ENCODE data around the gene GNB3. TPM values are rescaled to one million over a fixed set of nuclear protein-coding genes. Genes with fewer than 3 reads are reported as not detected.
A peak's percentile ranks its signal among the peaks of the same experiment; 100 is the strongest.

The GNB3 gene
- total RNA-seq, 2 experiments from 2014 or later: 0.50 to 1.1 TPM

GRCh38 chr12:6830286-6830890, 10.3 kb upstream of the GNB3 start:
- Mint-ChIP-seq H3K9me3 (no peaks in the 10 kb centered on the region), H3K4me3 (peak overlapping the region; percentile 79), H3K4me1 (ENCODE audit: low read depth) (peaks cover 27% of the 10 kb centered on the region), H3K27me3 (peaks cover 39% of the 10 kb centered on the region), H3K36me3 (ENCODE audit: low read depth) (no peaks in the 10 kb centered on the region), H3K27ac (no peak overlapping the region)
- ChIA-PET CTCF (interaction anchor here (0.9 to 17.9 kb wide), 7 partner anchors 17 to 146 kb away, joined by 3 to 341 read pairs (median 5); partner anchors contain the start of genes CDCA3, MLF2, PTMS and SPSB2), POLR2A (interaction anchor here (0.7 to 1.5 kb wide), 5 partner anchors 22 to 141 kb away, joined by 3 to 5 read pairs (median 4); partner anchors contain the start of genes TPI1, USP5 and ZNF384)
- TF ChIP-seq CTCF (IDR thresholded peaks at IDR 0.05): no peak
- intact Hi-C loops (cut with micrococcal nuclease): no loop called here
- ATAC-seq: no peak
- no peak for DNase-seq

- no peak overlapping the region for H3K27ac Mint-ChIP-seq
- no peak for ATAC-seq
- intact Hi-C loops (cut with micrococcal nuclease): no loop called here
- H3K27me3 Mint-ChIP-seq: peaks cover 36% of the 10 kb centered on the region
- CTCF ChIA-PET: interaction anchor here (0.9 to 17.9 kb wide), 8 partner anchors 14 to 147 kb away, joined by 3 to 341 read pairs (median 4); partner anchors contain the start of genes CDCA3, MLF2, SPSB2 and USP5
- no peak for TF ChIP-seq CTCF (IDR thresholded peaks at IDR 0.05)
- no peak overlapping the region for H3K4me3 Mint-ChIP-seq
- H3K9me3 Mint-ChIP-seq: no peaks in the 10 kb centered on the region
- peaks cover 28% of the 10 kb centered on the region for H3K4me1 Mint-ChIP-seq (ENCODE audit: low read depth)
- POLR2A ChIA-PET: interaction anchor here (1.1 to 1.5 kb wide), 3 partner anchors 21 to 142 kb away, joined by 3 to 5 read pairs (median 4); partner anchors contain the start of genes TPI1, USP5 and ZNF384
- DNase-seq: no peak
- no peaks in the 10 kb centered on the region for H3K36me3 Mint-ChIP-seq (ENCODE audit: low read depth)
Measured at GRCh38 chr12:6830999-6831398, 9.7 kb upstream of the GNB3 start.

GRCh38 chr12:6831450-6831995, 9.2 kb upstream of the GNB3 start:
- ATAC-seq (no peak), DNase-seq (no peak)
- Mint-ChIP-seq H3K27ac (no peak overlapping the region), H3K9me3 (no peaks in the 10 kb centered on the region), H3K4me1 (ENCODE audit: low read depth) (peaks cover 28% of the 10 kb centered on the region), H3K36me3 (ENCODE audit: low read depth) (no peaks in the 10 kb centered on the region), H3K27me3 (peaks cover 31% of the 10 kb centered on the region), H3K4me3 (no peak overlapping the region)
- intact Hi-C loops (cut with micrococcal nuclease): no loop called here
- ChIA-PET CTCF (interaction anchor here (1.0 to 17.9 kb wide), 8 partner anchors 12 to 75 kb away, joined by 3 to 341 read pairs (median 4); partner anchors contain the start of genes CDCA3, MLF2 and USP5), POLR2A (interaction anchor here (1.5 kb wide), 1 partner anchor 142 kb away, joined by 4 read pairs; the partner anchor contains the start of gene ZNF384)
- no peak for TF ChIP-seq CTCF (IDR thresholded peaks at IDR 0.05)

GRCh38 chr12:6832125-6832524, 8.6 kb upstream of the GNB3 start:
- ATAC-seq (no peak), DNase-seq (no peak)
- no peaks in the 10 kb centered on the region for H3K9me3 Mint-ChIP-seq
- intact Hi-C loops (cut with micrococcal nuclease): no loop called here
- H3K4me3 Mint-ChIP-seq: no peak overlapping the region
- POLR2A ChIA-PET: interaction anchor here (1.5 kb wide), 1 partner anchor 143 kb away, joined by 4 read pairs; the partner anchor contains the start of gene ZNF384
- H3K4me1 Mint-ChIP-seq (ENCODE audit: low read depth): peaks cover 28% of the 10 kb centered on the region
- no peak overlapping the region for H3K27ac Mint-ChIP-seq
- peaks cover 25% of the 10 kb centered on the region for H3K27me3 Mint-ChIP-seq
- no peaks in the 10 kb centered on the region for H3K36me3 Mint-ChIP-seq (ENCODE audit: low read depth)
- CTCF ChIA-PET: interaction anchor here (1.0 to 17.9 kb wide), 8 partner anchors 11 to 76 kb away, joined by 3 to 341 read pairs (median 3); partner anchors contain the start of genes CDCA3, MLF2, SPSB2 and USP5
- TF ChIP-seq CTCF (IDR thresholded peaks at IDR 0.05): no peak

Data from activated CD8-positive, alpha-beta T cell treated with anti-CD3 and anti-CD28 coated beads for 36 hours (primary cell).